Erythroblast (primary cell): ENCODE results near the gene KLHDC10.

Source experiments
- GATA1 ChIP-seq: IDR thresholded peaks from 2 replicates; pipeline ENCODE4 v1.6.1; 2011; ENCODE audit warnings: low read depth, mild to moderate bottlenecking, control low read depth, low read length, moderate library complexity
- POLR2A ChIP-seq: IDR thresholded peaks from 2 replicates; pipeline ENCODE4 v1.6.1; 2011; ENCODE audit warnings: mild to moderate bottlenecking, low read length

DNA sequence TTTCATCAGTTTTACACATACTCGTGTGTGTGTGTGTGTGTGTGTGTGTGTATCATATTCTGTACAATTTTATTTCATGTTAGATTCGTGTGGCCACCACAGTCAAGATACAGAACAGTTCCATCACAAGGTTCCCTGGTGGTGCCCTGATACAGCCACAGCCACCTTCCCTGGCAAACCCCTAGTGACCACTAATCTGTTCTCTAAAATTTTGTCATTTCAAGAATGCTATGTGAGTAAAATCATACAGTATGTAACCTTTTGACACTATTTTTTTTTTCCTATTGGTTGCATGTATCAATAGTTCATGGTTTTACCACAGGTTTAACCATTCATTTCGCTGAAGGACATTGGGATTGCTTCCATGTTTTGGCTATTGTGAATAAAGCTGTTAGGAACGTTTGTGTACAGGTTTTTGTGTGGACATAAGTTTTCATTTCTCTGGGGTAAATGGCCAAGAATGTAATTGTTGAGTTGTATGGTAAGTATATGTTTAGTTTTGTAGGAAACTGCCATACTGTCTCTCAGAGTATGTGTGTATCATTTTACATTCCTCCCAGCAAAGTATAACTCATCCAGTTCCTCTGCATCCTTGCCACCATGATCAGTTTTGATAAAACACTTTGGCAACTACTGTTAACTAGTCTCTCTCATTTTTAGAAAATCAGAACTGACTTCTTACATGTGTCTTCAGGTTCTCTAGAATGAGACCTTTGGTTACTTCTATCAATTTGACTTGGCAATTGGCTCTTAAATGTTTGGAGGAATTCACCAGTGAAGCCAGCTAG, 20.6 kb downstream of the KLHDC10 start:
- TF ChIP-seq POLR2A (no peak), GATA1 (no peak)
